Hepatocyte (in vitro differentiated cells): ENCODE measurements around the gene BARX1. TPM values are rescaled to one million over a fixed set of nuclear protein-coding genes. Genes with fewer than 3 reads are reported as not detected.
A peak's percentile ranks its signal among the peaks of the same experiment; 100 is the strongest.

Experiments
- DNase-seq: peaks from one replicate; pipeline ENCODE4 v3.0.0-alpha.2; 2016; ENCODE audit warnings: low spot score
- H2AFZ ChIP-seq: fragments of 200-600 bp; sonication (generic); 2 replicates; pipeline ENCODE4 v1.6.0; 2016; ENCODE audit warnings: antibody characterized with exemption, mild to moderate bottlenecking
- H3K27ac ChIP-seq: fragments of 200-600 bp; sonication (generic); 2 replicates; pipeline ENCODE4 v1.5.1; 2016; ENCODE audit warnings: mild to moderate bottlenecking
- H3K27me3 ChIP-seq: fragments of 200-600 bp; sonication (generic); 2 replicates; pipeline ENCODE4 v1.6.1; 2016
- H3K36me3 ChIP-seq: fragments of 200-600 bp; sonication (generic); replicated peaks from 2 replicates; pipeline ENCODE4 v1.5.1; 2016; ENCODE audit warnings: low read depth; ENCODE audit not compliant: insufficient read depth
- H3K4me1 ChIP-seq: fragments of 200-600 bp; sonication (generic); 2 replicates; pipeline ENCODE4 v1.5.1; 2016; ENCODE audit warnings: mild to moderate bottlenecking, moderate library complexity; ENCODE audit not compliant: insufficient read depth
- H3K4me2 ChIP-seq: fragments of 200-600 bp; sonication (generic); 2 replicates; pipeline ENCODE4 v1.6.0; 2016
- H3K4me3 ChIP-seq: fragments of 200-600 bp; sonication (generic); 2 replicates; pipeline ENCODE4 v1.5.1; 2016; ENCODE audit warnings: mild to moderate bottlenecking
- H3K79me2 ChIP-seq: fragments of 200-600 bp; sonication (generic); 2 replicates; pipeline ENCODE4 v1.6.0; 2017; ENCODE audit warnings: mild to moderate bottlenecking
- H3K9me2 ChIP-seq: fragments of 200-600 bp; sonication (generic); replicated peaks from 2 replicates; pipeline ENCODE4 v1.6.0; 2017; ENCODE audit warnings: mild to moderate bottlenecking; ENCODE audit not compliant: insufficient read depth
- H3K9me3 ChIP-seq: fragments of 200-600 bp; sonication (generic); 2 replicates; pipeline ENCODE4 v1.5.1; 2016; ENCODE audit warnings: low read depth, mild to moderate bottlenecking
- H4K20me1 ChIP-seq: fragments of 200-600 bp; sonication (generic); 2 replicates; pipeline ENCODE4 v1.6.0; 2016; ENCODE audit warnings: mild to moderate bottlenecking; ENCODE audit not compliant: insufficient read depth, poor library complexity, severe bottlenecking
- CTCF ChIP-seq: fragments of 200-600 bp; sonication (generic); IDR thresholded peaks from 2 replicates; pipeline ENCODE4 v1.5.1; 2016; ENCODE audit warnings: antibody characterized with exemption, mild to moderate bottlenecking; ENCODE audit not compliant: poor library complexity
- EZH2 ChIP-seq: fragments of 200-600 bp; sonication (generic); IDR thresholded peaks from 2 replicates; pipeline ENCODE4 v1.6.1; 2016; ENCODE audit warnings: antibody characterized with exemption, mild to moderate bottlenecking, borderline replicate concordance
- EZH2phosphoT487 ChIP-seq: fragments of 200-600 bp; sonication (generic); IDR thresholded peaks from one replicate; pipeline ENCODE4 v1.6.1; 2018; ENCODE audit warnings: antibody characterized with exemption, mild to moderate bottlenecking, low read depth, moderate library complexity; ENCODE audit not compliant: unreplicated experiment, severe bottlenecking
- WGBS: methylation state at CpG from one replicate; pipeline ENCODE4 v1.1.6; 2016; ENCODE audit warnings: low lambda C conversion rate; ENCODE audit errors: missing lambda C conversion rate; 5-methylcytosine and 5-hydroxymethylcytosine counted together
- polyA plus RNA-seq: library from polyadenylated mRNA; unstranded; fragments of >200 nt; fragmentation: Nextera tagmentation; extraction: Ambion mirVana; gene quantifications from 2 replicates; pipeline ENCODE4 v1.2.1, GENCODE V29; 2016
- total RNA-seq: library from RNA; depleted of rRNA; stranded (reverse); fragments of >200 nt; gene quantifications from 2 replicates; pipeline ENCODE4 v1.2.3, GENCODE V29; 2014

BARX1 gene
- total and polyA plus RNA-seq, 2 experiments from 2014 or later: 0.47 to 0.50 TPM

DNA sequence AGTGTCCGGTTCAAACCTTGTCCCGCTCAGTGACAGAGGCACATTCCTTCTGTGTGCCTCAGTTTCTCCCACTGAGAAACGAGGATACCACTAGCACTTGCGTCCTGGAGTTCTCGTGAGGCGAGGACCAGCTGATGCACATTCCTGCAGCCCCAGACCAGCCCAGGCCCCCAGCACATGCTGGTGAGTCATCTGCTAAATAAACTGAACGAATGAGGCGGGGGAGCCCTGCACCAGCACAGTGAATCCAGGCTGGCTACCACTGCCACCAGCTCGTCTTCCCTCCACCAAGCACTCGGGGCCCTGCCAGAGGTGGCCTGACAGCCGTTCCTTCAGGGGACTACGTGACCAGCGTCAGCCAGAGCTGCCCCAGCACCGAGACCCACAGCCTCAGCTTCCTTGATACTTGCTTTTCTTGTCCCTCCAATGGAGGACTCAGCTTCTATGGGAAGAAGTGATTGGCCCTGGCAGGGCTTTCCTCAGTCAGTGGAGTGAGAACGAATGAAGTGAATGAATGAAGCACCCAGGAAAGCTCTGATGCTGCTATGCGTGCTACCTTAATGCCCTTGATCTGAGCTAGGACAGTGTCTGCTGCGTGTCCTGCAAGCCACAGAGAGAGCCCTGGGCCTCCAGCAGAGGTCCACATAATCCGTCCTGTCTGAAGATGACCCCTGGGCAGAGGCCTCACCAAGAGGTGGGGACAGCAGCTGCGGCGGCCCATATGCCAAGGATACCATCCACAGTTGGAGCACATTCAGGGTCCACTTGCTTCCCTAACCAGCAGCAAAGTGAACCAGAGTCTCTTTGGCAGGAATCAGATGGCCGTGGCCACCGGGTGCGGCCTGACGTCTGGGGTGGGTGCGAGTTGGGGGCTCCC, 13.5 kb upstream of the BARX1 start:
- Histone ChIP-seq H3K27ac (no peak overlapping the region), H3K4me2 (peak overlapping the region; percentile 33), H3K4me3 (no peak overlapping the region), H3K9me2 (no peaks in the 10 kb centered on the region), H3K9me3 (no peaks in the 10 kb centered on the region), H4K20me1 (no peaks in the 10 kb centered on the region), H3K36me3 (no peaks in the 10 kb centered on the region), H2AFZ (peak overlapping the region; percentile 6), H3K79me2 (no peaks in the 10 kb centered on the region), H3K27me3 (no peaks in the 10 kb centered on the region), H3K4me1 (peaks cover 3% of the 10 kb centered on the region)
- 70% methylated on average over 25 of the region's 25 CpGs for WGBS
- TF ChIP-seq EZH2 (no peak), CTCF (no peak)
- peak; percentile 73 for DNase-seq

DNA sequence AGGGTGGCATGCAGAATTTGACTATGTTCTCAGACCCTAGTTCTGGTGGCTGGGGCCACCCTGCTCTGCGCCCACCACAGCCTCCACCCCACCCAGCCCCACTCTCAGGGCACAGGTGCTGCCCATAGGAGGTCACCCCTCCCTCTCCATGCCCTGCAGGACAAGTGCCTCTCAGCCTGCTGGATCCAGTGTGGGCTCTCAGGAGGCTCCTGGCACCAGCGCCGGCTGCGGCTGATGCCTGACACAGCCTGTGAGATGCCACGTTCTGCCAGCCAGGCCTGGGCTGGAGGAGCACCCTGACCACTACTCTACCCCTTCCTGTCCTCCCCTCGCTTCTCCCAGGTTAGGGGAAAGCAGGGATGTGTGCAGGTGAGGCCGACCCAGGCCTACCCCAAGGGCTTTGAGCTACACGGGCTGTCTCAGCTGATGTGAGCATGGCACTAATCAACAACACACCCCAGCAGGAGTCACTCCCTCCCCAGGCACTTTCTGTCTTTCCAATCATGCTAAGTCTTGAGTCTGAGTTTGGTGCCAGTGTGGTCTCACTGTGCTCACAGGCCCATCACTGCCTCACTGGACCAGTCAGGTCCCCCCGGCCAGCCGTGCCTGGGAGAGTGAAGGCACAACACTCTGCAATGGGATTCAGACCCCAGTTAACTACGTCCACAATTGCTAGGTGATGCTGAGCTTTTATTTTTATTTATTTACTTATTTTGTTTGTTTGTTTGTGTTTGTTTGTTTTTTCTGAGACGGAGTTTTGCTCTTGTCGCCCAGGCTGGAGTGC, 12.1 kb upstream of the BARX1 start:
- H3K4me1 ChIP-seq: peaks cover 3% of the 10 kb centered on the region
- H3K36me3 ChIP-seq: no peaks in the 10 kb centered on the region
- no peak overlapping the region for H3K4me3 ChIP-seq
- DNase-seq: no peak
- no peak overlapping the region for H3K4me2 ChIP-seq
- TF ChIP-seq EZH2phosphoT487 (no peak), CTCF (no peak)
- H2AFZ ChIP-seq: no peak overlapping the region
- H3K79me2 ChIP-seq: no peaks in the 10 kb centered on the region
- H3K9me3 ChIP-seq: no peaks in the 10 kb centered on the region
- H3K27ac ChIP-seq: no peak overlapping the region
- H4K20me1 ChIP-seq: no peaks in the 10 kb centered on the region
- peaks cover under 1% of the 10 kb centered on the region for H3K27me3 ChIP-seq
- WGBS: 92% methylated on average over 13 of the region's 13 CpGs
- no peaks in the 10 kb centered on the region for H3K9me2 ChIP-seq

DNA sequence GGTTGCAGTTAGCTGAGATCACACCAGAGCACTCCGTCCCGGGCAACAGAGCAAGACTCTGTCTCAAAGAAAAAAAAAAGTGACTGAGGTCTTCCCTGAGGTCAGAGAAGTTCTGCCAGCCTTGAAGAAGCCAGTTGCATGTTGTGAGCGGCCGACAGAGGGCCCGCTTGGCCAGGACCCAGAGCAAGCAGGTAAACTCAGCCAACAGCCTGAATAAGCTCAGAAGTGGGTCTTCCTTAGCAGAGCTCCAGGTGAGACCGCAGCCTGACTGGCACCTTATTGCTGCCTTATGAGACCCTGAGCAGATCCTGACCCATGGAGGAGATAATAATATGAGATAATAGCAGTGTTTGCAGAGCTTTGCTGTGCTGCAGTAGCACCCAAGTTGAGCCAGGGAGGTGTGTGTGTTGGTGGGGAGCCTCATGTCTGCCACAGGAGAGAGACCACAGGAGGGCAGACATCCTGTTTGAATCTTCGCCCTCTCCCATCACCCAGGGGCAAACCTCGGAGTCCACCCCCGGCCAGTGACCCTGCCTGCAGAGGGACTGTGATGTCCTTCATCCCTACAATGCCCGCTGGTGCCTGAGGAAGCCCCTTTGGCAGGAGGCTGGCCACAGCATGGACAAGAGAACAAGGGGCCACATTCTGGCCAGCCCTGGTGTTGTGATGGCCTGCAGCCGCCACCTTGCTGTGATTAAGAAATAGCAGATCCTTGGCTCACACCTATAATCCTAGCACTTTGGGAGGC, 10.8 kb upstream of the BARX1 start:
- 75% methylated on average over 11 of the region's 11 CpGs for WGBS
- no peaks in the 10 kb centered on the region for H3K9me2 ChIP-seq
- H3K4me3 ChIP-seq: no peak overlapping the region
- H3K9me3 ChIP-seq: no peaks in the 10 kb centered on the region
- peak; percentile 40 for TF ChIP-seq CTCF
- no peak for TF ChIP-seq EZH2phosphoT487
- no peak for TF ChIP-seq EZH2
- peaks cover 3% of the 10 kb centered on the region for H3K4me1 ChIP-seq
- H2AFZ ChIP-seq: no peak overlapping the region
- H3K36me3 ChIP-seq: no peaks in the 10 kb centered on the region
- no peak overlapping the region for H3K27ac ChIP-seq
- no peaks in the 10 kb centered on the region for H3K79me2 ChIP-seq
- H3K27me3 ChIP-seq: peaks cover 13% of the 10 kb centered on the region
- H4K20me1 ChIP-seq: no peaks in the 10 kb centered on the region
- no peak for DNase-seq
- no peak overlapping the region for H3K4me2 ChIP-seq
